Neural progenitor cell (in vitro differentiated cells): ENCODE measurements around the gene STAG3. TPM values are rescaled to one million over a fixed set of nuclear protein-coding genes. Genes with fewer than 3 reads are reported as not detected.

ENCODE experiments used
- DNase-seq: peaks from one replicate; pipeline ENCODE4 v3.0.0-alpha.2; 2016; ENCODE audit warnings: low spot score
- H2AFZ ChIP-seq: fragments of 200-600 bp; sonication (generic); replicated peaks from 2 replicates; pipeline ENCODE4 v1.6.1; 2016; ENCODE audit warnings: antibody characterized with exemption
- H3F3A ChIP-seq: fragments of 200-600 bp; sonication (generic); 2 replicates; pipeline ENCODE4 v1.6.1; 2016; ENCODE audit warnings: antibody characterized with exemption, low read depth
- H3K27ac ChIP-seq: fragments of 200-600 bp; sonication (generic); 2 replicates; pipeline ENCODE4 v1.5.1; 2016; ENCODE audit warnings: mild to moderate bottlenecking
- H3K27me3 ChIP-seq: fragments of 200-600 bp; sonication (generic); 2 replicates; pipeline ENCODE4 v1.6.1; 2016; ENCODE audit warnings: mild to moderate bottlenecking, moderate library complexity
- H3K36me3 ChIP-seq: fragments of 200-600 bp; sonication (generic); 2 replicates; pipeline ENCODE4 v1.5.1; 2016
- H3K4me1 ChIP-seq: fragments of 200-600 bp; sonication (generic); 2 replicates; pipeline ENCODE4 v1.6.1; 2016; ENCODE audit warnings: mixed run types
- H3K4me2 ChIP-seq: fragments of 200-600 bp; sonication (generic); 2 replicates; pipeline ENCODE4 v1.6.1; 2016
- H3K4me3 ChIP-seq: fragments of 200-600 bp; sonication (generic); 2 replicates; pipeline ENCODE4 v1.5.1; 2016
- H3K79me2 ChIP-seq: fragments of 200-600 bp; sonication (generic); 2 replicates; pipeline ENCODE4 v1.6.1; 2016; ENCODE audit warnings: low read depth
- H3K9ac ChIP-seq: fragments of 200-600 bp; sonication (generic); 2 replicates; pipeline ENCODE4 v1.6.1; 2016
- H3K9me3 ChIP-seq: fragments of 200-600 bp; sonication (generic); 2 replicates; pipeline ENCODE4 v1.5.1; 2016; ENCODE audit warnings: low read depth
- H4K20me1 ChIP-seq: fragments of 200-600 bp; sonication (generic); 2 replicates; pipeline ENCODE4 v1.6.1; 2016; ENCODE audit warnings: low read depth
- H3K27ac Mint-ChIP-seq: 3 replicates; pipeline ENCODE4 v1.8.0; 2021; ENCODE audit warnings: mixed read lengths
- H3K27me3 Mint-ChIP-seq: 2 replicates; pipeline ENCODE4 v1.8.0; 2022; ENCODE audit warnings: low read depth, mild to moderate bottlenecking, inconsistent platforms, moderate library complexity, mixed read lengths; ENCODE audit not compliant: insufficient read depth
- H3K36me3 Mint-ChIP-seq: 3 replicates; pipeline ENCODE4 v1.8.0; 2021; ENCODE audit warnings: mixed read lengths
- H3K4me1 Mint-ChIP-seq: 3 replicates; pipeline ENCODE4 v1.8.0; 2021; ENCODE audit warnings: mixed read lengths
- H3K4me3 Mint-ChIP-seq: 3 replicates; pipeline ENCODE4 v1.8.0; 2021; ENCODE audit warnings: mild to moderate bottlenecking, moderate library complexity, mixed read lengths
- H3K9me3 Mint-ChIP-seq: 3 replicates; pipeline ENCODE4 v1.8.0; 2020; ENCODE audit warnings: mixed read lengths
- CTCF ChIP-seq: fragments of 200-600 bp; sonication (generic); IDR thresholded peaks from 2 replicates; pipeline ENCODE4 v1.5.1; 2017; ENCODE audit warnings: antibody characterized with exemption, mild to moderate bottlenecking
- EZH2 ChIP-seq: fragments of 200-600 bp; sonication (generic); IDR thresholded peaks from 2 replicates; pipeline ENCODE4 v1.6.1; 2017; ENCODE audit warnings: antibody characterized with exemption, mild to moderate bottlenecking, moderate library complexity
- EZH2phosphoT487 ChIP-seq: fragments of 200-600 bp; sonication (generic); IDR thresholded peaks from 2 replicates; pipeline ENCODE4 v1.6.1; 2017; ENCODE audit warnings: antibody characterized with exemption
- total RNA-seq: library from RNA; depleted of rRNA; stranded (reverse); fragments of >200 nt; gene quantifications from 2 replicates; pipeline ENCODE4 v1.2.3, GENCODE V29; 2015; ENCODE audit warnings: low replicate concordance

Gene STAG3
- total RNA-seq, 1 donor from 2014 or later, result 0.58 TPM

GRCh38 chr7:100130608-100131453 lies 46.9 kb upstream of the STAG3 start:
- no peaks in the 10 kb centered on the region for H3K36me3 ChIP-seq
- H3K9me3 Mint-ChIP-seq, result no peaks in the 10 kb centered on the region
- H3K4me3 Mint-ChIP-seq, result peak overlapping the region; percentile 42
- H4K20me1 ChIP-seq, result no peaks in the 10 kb centered on the region
- no peaks in the 10 kb centered on the region for H3K9me3 ChIP-seq
- H3K27me3 Mint-ChIP-seq, result peaks cover 2% of the 10 kb centered on the region
- H3K4me1 Mint-ChIP-seq, result peaks cover 18% of the 10 kb centered on the region
- no peak overlapping the region for H3K27ac Mint-ChIP-seq
- peak overlapping the region; percentile 61 for H2AFZ ChIP-seq
- H3K27ac ChIP-seq, result no peak overlapping the region
- no peaks in the 10 kb centered on the region for H3K4me1 ChIP-seq
- H3K36me3 Mint-ChIP-seq, result no peaks in the 10 kb centered on the region
- peaks cover 5% of the 10 kb centered on the region for H3K79me2 ChIP-seq
- H3F3A ChIP-seq, result peaks cover 34% of the 10 kb centered on the region
- peaks cover 33% of the 10 kb centered on the region for H3K27me3 ChIP-seq
- peak overlapping the region; percentile 62 for H3K4me2 ChIP-seq
- H3K4me3 ChIP-seq, result peak overlapping the region; percentile 12
- TF ChIP-seq EZH2phosphoT487, result no peak
- peak; percentile 84 for TF ChIP-seq CTCF
- peak; percentile 31 for TF ChIP-seq EZH2
- peak; percentile 92 for DNase-seq
- no peak overlapping the region for H3K9ac ChIP-seq

GRCh38 chr7:100132126-100132525 lies 45.6 kb upstream of the STAG3 start:
- H3K4me1 ChIP-seq, result no peaks in the 10 kb centered on the region

GRCh38 chr7:100132697-100133151 lies 45.0 kb upstream of the STAG3 start:
- Histone ChIP-seq H3K9ac (no peak overlapping the region), H3K9me3 (no peaks in the 10 kb centered on the region), H3K79me2 (no peaks in the 10 kb centered on the region), H3K4me3 (no peak overlapping the region), H3K36me3 (no peaks in the 10 kb centered on the region), H3K4me1 (no peaks in the 10 kb centered on the region), H3K27ac (no peak overlapping the region), H2AFZ (peak overlapping the region; percentile 95), H4K20me1 (no peaks in the 10 kb centered on the region), H3K27me3 (peaks cover 30% of the 10 kb centered on the region), H3K4me2 (no peak overlapping the region), H3F3A (peaks cover 25% of the 10 kb centered on the region)
- H3K27me3 Mint-ChIP-seq, result peaks cover 2% of the 10 kb centered on the region
- peak overlapping the region; percentile 22 for H3K27ac Mint-ChIP-seq
- DNase-seq, result peak; percentile 85
- peaks cover 12% of the 10 kb centered on the region for H3K4me1 Mint-ChIP-seq
- no peaks in the 10 kb centered on the region for H3K9me3 Mint-ChIP-seq
- peak overlapping the region; percentile 12 for H3K4me3 Mint-ChIP-seq
- H3K36me3 Mint-ChIP-seq, result no peaks in the 10 kb centered on the region
- TF ChIP-seq EZH2phosphoT487 (no peak), EZH2 (no peak), CTCF (peak; percentile 87)

More at GRCh38 chr7:100132126-100132525, 45.6 kb upstream of the STAG3 start:
- H3K36me3 Mint-ChIP-seq, result no peaks in the 10 kb centered on the region
- no peak overlapping the region for H3K9ac ChIP-seq
- H3K36me3 ChIP-seq, result no peaks in the 10 kb centered on the region
- no peak for DNase-seq
- no peak overlapping the region for H3K4me2 ChIP-seq
- peaks cover 2% of the 10 kb centered on the region for H3K27me3 Mint-ChIP-seq
- no peak overlapping the region for H2AFZ ChIP-seq
- no peak overlapping the region for H3K27ac ChIP-seq
- TF ChIP-seq EZH2phosphoT487 (no peak), EZH2 (no peak), CTCF (no peak)
- no peak overlapping the region for H3K27ac Mint-ChIP-seq
- H3K4me3 Mint-ChIP-seq, result no peak overlapping the region
- H4K20me1 ChIP-seq, result no peaks in the 10 kb centered on the region
- peaks cover 12% of the 10 kb centered on the region for H3K4me1 Mint-ChIP-seq
- peaks cover 26% of the 10 kb centered on the region for H3F3A ChIP-seq
- no peaks in the 10 kb centered on the region for H3K9me3 Mint-ChIP-seq
- no peaks in the 10 kb centered on the region for H3K79me2 ChIP-seq
- peaks cover 33% of the 10 kb centered on the region for H3K27me3 ChIP-seq
- no peak overlapping the region for H3K4me3 ChIP-seq
- H3K9me3 ChIP-seq, result no peaks in the 10 kb centered on the region
